ENCODE measurements around the gene CNTN1.
"Not testable (repeated sequence)": the region's sequence is repeated elsewhere in the genome, so short reads cannot be mapped to it uniquely, and the experiment has no call there.

Gene CNTN1

DNA sequence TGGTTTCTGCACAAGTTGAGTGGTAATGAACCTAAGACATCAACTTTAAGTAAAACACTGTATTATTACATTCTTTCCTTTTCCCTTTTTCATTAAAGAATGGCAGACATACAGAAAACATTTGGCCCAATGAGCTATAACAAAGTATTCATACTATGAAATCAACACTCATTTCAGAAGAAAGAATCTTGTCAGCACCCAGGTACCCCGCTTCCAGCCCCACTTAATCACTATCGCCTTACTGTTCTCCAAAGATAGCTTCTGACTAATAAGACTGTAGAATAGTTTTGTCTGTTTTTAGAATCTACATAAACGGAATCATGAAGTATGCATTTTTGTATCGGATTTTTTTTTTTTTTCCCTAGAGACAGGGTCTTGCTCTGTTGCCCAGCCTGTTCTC is 9.5 kb downstream of the CNTN1 start:
- no peak for DNase-seq

- no peak for DNase-seq
Measured at GRCh38 chr12:40711121-40711520, 18.9 kb downstream of the CNTN1 start.

- no peak for DNase-seq
Measured at GRCh38 chr12:40714636-40715035, 22.4 kb downstream of the CNTN1 start.

DNA sequence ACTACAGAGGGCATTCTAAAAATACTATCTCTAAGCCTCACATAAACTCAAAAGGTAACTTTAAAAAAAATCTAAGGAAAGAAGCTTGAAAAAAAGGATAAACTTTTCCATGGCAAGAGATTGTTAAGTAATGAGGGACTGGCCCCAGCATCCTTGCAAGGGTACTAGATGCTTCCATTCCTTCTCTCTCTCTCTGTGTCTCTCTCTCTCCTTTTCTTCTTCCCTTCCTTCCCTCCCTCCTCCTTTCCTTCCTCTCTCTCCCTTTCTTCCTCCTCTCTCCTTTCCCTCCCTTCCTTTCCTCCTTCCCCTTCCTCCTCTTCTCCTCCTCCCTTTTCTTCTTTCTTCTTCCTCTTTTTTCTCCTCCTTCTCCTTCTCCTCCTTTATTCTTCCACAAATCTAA is 23.8 kb downstream of the CNTN1 start:
- no peak for DNase-seq

GRCh38 chr12:40717576-40717975 is 25.3 kb downstream of the CNTN1 start:
- no peak for DNase-seq

GRCh38 chr12:40718878-40719372 is 26.7 kb downstream of the CNTN1 start:
- DNase-seq = no peak

DNA sequence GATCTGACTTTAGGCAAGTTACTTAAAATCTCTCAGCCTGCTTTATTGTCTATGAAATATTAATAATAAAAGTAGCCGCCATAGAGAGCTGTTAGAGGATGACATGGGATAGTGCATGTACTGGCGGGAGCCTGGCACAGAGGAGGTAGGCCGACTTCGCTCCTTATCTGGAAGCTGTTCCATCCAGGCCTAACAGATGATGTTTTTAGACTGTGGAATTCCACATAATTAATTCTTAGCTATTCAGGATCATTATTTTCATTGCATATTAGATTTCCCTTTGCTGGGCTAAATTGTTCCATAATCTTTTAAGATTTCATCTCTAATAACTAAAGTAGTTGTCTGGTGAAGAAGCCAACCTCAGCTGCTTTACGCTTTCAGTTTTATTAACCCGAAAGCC is 30.8 kb downstream of the CNTN1 start:
- no peak for DNase-seq

DNA sequence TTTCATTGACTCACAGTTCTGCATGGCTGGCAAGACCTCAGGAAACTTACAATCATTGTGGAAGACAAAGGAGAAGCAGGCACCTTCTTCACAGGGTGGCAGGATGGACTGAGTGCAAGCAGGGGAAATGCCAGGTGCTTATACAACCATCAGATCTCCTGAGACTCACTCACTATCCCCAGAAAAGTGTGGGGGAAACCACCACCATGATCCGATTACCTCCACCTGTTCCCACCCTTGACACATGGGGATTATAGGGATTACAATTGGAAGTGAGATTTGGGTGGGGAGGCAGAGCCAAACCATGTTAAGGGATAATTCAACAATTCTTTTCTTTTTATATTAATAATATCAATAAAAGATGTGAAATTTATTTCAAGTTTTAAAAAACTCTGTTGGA is 34.1 kb downstream of the CNTN1 start:
- no peak for DNase-seq

DNA sequence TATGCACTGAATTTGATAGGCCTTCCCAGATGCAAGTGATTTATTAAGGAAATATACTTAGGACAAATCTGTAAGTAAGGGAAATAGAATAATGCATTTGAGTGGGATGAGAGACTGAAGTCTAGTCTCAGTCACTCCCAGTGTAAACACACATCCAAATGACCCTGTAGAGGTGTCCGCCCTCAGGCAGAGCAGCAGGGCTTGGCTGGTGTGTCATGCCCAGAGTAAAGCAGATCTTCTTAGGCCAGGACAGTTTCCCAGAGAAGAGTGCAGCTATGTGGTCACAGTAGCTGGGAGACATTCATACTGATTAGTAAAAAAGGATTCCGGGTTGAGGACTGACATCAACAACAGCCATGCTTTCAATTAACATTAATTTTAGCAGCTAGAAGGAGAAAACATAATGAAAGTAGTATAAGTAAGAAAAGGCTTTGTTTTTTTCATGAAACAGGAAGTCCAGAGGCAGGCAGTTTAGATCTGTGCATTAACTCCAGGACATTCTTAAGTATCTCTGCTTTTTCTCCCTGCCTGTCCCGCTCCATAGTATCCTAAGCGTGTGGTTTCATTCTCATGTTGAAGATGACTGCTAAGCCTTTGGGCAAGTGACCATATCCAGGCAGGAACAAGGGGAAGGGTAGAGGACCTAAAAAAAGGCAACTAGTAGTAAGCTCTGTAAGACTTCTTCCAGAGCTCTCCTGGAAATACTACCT is 35.7 kb downstream of the CNTN1 start:
- DNase-seq = no peak

- DNase-seq = no peak
Measured at GRCh38 chr12:40730281-40730680, 38.0 kb downstream of the CNTN1 start.

GRCh38 chr12:40733871-40734270 is 41.6 kb downstream of the CNTN1 start:
- peak; percentile 33 for DNase-seq

- no peak for DNase-seq
Measured at GRCh38 chr12:40734276-40734675, 42.0 kb downstream of the CNTN1 start.

DNA sequence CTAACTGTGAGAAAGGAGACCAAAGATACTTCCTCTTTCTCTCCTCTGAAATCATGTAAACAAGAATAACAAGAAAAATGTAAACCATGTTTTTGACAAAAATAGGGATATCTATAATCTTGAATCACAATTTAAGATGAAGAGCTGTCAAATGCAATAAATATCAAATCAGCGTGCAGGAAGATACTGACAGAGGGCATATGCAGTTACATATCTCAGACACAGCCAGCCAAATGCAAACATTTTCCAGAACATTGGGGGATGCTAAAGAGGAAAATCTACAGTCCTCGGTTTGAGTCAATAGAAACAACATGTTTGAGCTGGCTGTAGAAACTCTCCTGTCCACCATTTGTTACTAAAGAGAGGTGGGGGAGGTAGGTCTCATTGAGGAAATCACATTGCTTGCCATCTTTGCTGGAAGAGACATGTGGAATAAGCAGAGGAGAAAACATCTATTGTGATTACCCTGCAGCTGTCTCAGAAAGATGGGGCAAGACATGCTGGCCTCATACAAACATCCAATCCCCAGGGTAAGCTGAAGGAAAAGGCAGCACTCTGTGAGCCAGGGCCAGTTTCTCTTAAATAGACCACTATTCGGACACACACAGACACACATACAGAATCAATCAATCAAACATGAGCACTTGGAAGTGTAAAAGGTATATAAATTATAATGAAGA is 43.5 kb downstream of the CNTN1 start:
- DNase-seq = no peak

- DNase-seq = not testable (repeated sequence)
Measured at GRCh38 chr12:40737416-40737815, 45.2 kb downstream of the CNTN1 start.

GRCh38 chr12:40738856-40739255 is 46.6 kb downstream of the CNTN1 start:
- no peak for DNase-seq

- no peak for DNase-seq
Measured at GRCh38 chr12:40742041-40742440, 49.8 kb downstream of the CNTN1 start.

DNA sequence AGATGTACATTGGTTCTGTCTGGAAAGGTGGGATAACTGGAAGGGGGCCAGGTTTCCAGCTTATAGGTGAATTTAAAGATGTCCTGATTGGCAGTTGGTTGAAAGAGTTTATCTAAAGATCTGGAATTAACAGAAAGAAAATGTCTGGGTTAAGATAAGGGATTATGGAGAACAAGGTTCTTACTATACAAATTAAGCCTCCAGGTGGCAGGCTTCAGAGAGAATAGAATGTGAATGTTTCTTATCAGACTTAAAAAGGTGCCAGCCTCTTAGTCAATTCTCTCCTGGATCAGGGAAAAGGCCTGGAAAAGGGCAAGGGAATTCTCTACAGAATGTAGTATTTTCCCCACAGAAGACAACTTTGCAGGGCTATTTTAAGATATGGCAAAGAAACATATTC is 53.1 kb downstream of the CNTN1 start:
- DNase-seq = no peak

DNA sequence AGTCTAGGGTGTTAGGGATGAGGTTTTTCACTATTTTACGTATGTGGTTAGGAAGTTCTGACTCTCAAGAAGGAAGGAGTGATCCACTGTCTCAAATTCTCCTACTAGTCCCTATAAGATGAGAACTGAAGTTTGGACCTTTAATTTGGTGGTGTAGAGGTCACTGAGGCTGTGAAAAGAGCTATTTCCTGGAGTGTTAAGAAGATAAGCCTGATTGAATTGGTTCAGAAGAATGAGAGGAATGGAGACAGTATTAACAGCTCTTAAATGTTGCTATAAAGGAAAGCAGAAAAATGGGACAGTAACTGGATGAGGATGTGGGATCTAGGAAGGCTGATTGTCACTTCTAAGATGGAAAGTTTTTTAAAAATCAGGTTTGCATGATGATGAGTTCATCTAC is 57.6 kb downstream of the CNTN1 start:
- DNase-seq = no peak

DNA sequence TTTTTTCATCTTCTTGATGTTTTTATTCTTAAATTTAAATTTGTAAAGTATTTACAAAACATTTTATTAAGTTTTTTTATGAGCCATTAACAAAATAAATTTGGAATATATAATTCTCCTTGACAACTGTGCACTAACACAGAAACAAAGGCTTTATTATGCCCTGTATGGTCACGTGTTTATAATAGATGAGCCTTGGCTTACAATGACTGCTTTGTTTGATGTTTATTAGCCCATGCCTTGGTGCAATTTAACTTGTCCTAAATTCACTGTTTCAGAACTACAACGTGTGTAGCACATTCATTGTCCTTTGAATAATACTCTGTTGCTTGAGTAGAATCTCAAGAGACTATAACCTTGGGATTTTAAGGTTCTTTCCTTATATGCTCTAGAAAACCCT is 59.8 kb downstream of the CNTN1 start:
- DNase-seq = peak; percentile 21

GRCh38 chr12:40760821-40761220 is 68.6 kb downstream of the CNTN1 start:
- DNase-seq = no peak

GRCh38 chr12:40762072-40762471 is 69.8 kb downstream of the CNTN1 start:
- no peak for DNase-seq

DNA sequence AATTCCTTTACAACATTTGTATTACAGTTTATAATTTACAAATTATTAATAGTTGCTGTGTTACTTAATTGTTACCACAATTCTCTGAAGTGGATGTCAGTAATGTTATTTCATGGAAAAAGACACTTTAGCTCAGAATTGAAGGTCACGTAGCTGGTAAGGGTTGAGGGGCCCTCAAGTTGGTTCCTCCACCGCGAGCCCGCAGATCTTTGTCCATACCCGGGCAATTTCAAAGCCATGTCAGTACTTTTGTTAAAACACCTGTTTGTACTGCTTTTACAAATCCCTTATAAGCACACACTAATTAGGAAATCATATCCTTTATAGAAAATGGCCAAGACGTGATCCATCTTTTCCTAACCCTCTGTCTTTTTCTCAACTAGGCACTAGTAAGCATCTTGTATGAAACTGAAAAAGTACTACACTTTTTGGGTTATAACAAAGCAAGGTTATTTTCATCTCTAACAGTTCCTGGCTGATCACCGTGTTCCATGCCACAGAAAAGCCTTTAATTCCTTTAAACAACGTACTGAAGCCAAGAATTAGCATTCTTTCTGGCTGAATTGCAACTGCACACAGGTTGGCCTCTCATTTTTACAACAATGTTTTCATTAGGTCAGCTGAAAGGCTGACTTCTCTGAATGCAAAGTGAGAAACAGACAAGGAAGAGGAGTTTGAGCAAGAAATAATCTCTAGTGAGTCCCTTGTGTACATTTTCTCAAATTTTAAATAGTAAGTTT is 76.1 kb downstream of the CNTN1 start:
- no peak for DNase-seq

DNA sequence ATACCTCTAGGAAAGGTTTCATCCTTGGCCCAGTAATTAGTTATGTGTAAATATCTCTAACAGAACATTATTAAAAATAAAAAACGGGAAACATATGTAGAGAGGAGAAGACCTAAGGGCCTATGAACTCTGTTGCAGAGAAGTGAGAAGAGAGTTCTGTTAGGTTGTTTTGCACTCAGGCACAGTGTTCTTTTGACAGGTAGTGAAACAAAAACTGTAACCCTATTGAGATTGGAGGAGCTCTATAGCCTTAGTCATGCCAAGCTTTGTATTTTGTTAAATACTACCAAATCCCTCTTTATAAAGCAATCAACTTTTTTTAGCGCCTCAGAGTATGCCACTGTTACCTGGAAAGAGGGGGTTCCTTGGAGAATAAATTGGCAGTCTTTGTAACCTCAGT is 77.6 kb downstream of the CNTN1 start:
- DNase-seq = no peak

DNA sequence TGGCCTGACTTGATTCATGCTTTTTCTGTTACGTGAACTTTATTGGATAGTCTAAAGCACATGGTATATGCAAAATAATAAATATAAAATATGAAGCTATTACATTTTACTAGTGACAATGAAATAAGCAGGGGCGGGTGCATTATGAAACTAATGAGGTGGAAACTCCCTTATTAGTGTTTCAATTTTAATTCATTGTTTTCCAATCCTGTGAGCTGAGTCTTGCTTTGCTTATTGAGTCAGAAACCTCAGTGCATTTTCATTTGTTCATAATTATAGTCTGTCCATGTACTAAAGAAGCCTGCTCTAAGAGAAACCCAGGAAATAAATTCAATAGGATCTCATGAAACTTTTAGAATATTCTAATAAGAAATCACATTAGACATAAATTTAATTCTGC is 78.5 kb downstream of the CNTN1 start:
- no peak for DNase-seq

All from COR-L47 (cell line).